HK-2 (cell line): ENCODE data around the gene MOBP.

Experiments
- DNase-seq: peaks from one replicate; pipeline ENCODE4 v3.0.0-alpha.2; 2018; ENCODE audit not compliant: unreplicated experiment

The MOBP gene

GRCh38 chr3:39541442-39541841 lies 74.0 kb downstream of the MOBP start:
- no peak for DNase-seq

- DNase-seq: no peak
These were observed 74.4 kb downstream of the MOBP start for GRCh38 chr3:39541917-39542329.

DNA sequence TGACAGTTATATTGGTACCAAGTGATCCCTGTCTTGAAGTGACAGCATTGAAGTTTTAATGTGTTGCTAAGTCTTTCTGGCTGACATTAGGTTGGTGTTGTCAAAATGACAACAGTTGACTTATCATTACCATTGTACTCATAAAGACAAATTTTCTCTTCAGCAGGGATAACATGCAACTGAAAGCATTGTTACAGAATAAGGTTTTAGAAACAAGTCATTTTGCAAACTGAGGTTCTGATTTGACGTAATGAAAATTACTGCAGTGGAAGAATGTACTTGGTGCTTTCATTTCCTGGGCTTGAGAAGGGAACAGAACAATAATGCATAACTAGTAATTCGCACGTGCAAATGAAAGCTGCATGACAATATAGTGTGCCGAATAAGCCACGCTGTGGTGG lies 75.1 kb downstream of the MOBP start:
- DNase-seq: no peak

GRCh38 chr3:39548282-39548681 lies 80.8 kb downstream of the MOBP start:
- DNase-seq: no peak

DNA sequence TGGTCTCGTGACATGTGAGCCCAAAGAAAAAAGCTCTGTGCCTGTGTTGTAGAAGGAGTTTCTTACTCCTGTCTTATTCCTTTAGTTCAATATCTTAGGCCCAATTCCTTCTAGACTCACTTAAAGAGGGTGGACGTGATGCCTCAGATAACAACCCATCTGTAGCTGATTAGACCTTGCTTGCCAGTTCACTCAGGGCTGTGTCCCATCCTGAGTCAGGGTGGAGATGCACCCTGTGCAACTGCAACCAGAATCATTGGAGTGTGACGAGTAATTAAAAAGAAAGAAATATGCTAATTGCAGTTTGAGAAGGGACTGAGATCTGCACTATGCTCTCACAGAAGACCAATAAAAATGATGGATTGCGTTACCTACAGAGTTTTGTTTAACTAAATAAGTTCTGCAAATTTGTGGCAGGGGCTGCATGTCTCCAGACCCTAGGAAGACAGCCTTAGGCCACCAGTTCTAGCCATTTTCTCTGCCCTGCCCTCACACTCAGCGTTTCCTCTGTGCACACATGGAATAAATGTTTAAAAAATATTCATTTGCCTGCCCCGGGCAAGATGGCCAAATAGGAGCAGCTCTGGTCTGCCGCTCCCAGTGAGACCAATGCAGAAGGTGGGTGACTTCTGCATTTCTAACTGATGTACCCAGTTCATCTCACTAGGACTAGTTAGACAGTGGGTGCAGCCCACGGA lies 83.0 kb downstream of the MOBP start:
- no peak for DNase-seq
